GM12878 (cell line): ENCODE results near the gene GFOD2. TPM values are rescaled to one million over a fixed set of nuclear protein-coding genes. Genes with fewer than 3 reads are reported as not detected.

Experiments used
- BHLHE40 ChIP-seq, 2 experiments: fragments of 450-650 bp in 1 of 2; IDR thresholded peaks; 2 replicates each; pipeline ENCODE4 v1.6.1; 2011 to 2017; ENCODE audit warnings: low read depth in 2 of 2, borderline replicate concordance in 1 of 2, improper control_type of control experiment in 1 of 2, low read length in 1 of 2, mild to moderate bottlenecking in 1 of 2
- NFXL1 ChIP-seq: fragments of 450-650 bp; IDR thresholded peaks from 2 replicates; pipeline ENCODE4 v1.6.1; 2017; ENCODE audit warnings: antibody characterized with exemption, mild to moderate bottlenecking, borderline replicate concordance
- PAX5 ChIP-seq: IDR thresholded peaks from 2 replicates; pipeline ENCODE4 v1.6.1; 2011; ENCODE audit warnings: low read depth, low read length, borderline replicate concordance
- SMAD5 ChIP-seq: IDR thresholded peaks from 2 replicates; pipeline ENCODE4 v1.6.1; 2016; ENCODE audit warnings: antibody characterized with exemption, low read depth
- SP1 ChIP-seq: IDR thresholded peaks from one replicate; pipeline ENCODE4 v1.6.1; 2011; ENCODE audit warnings: low read depth, low read length
- STAT1 ChIP-seq: fragments of 450-650 bp; conservative IDR thresholded peaks from 2 replicates; pipeline ENCODE4 v1.6.1; 2014; ENCODE audit warnings: antibody characterized with exemption, mild to moderate bottlenecking
- ZNF24 ChIP-seq: fragments of 450-650 bp; IDR thresholded peaks from 2 replicates; pipeline ENCODE4 v1.6.1; 2017; ENCODE audit warnings: antibody characterized with exemption, mild to moderate bottlenecking
- ZNF622 ChIP-seq: fragments of 450-650 bp; IDR thresholded peaks from 2 replicates; pipeline ENCODE4 v1.6.1; 2017; ENCODE audit warnings: mild to moderate bottlenecking, inconsistent platforms
- ZNF687 ChIP-seq: fragments of 450-650 bp; IDR thresholded peaks from 2 replicates; pipeline ENCODE4 v1.6.1; 2017; ENCODE audit warnings: mild to moderate bottlenecking, moderate library complexity
- polyA plus RNA-seq, 11 experiments: library from polyadenylated mRNA; depleted of rRNA in 4 of 11; unstranded in 6 of 11; stranded (reverse) in 5 of 11; fragments of >200 nt; fragmentation: Nextera tagmentation in 4 of 11; fragmentation: Illumina TruSeq in 1 of 11; extraction: Ambion mirVana in 4 of 11; extraction: Trizol in 1 of 11; gene quantifications; 1 replicate in 1 of 11; 2 replicates in 10 of 11; pipeline versions ENCODE4 v1.2.1 to v1.2.3, GENCODE V29; 2011 to 2016; ENCODE audit warnings: inconsistent platforms in 2 of 11, missing spikeins in 2 of 11, low read depth in 1 of 11
- total RNA-seq, 4 experiments: library from RNA; depleted of rRNA in 3 of 4; stranded (reverse); fragments of >200 nt in 3 of 4; fragmentation: Illumina TruSeq in 1 of 4; extraction: Trizol in 1 of 4; gene quantifications; 2 replicates each; pipeline versions ENCODE4 v1.2.1 to v1.2.3, GENCODE V29; 2013 to 2021
- TF ChIP-seq, protein P1 (sequence below): fragments of 450-650 bp; IDR thresholded peaks from 2 replicates; pipeline ENCODE4 v1.6.1; 2017; ENCODE audit warnings: borderline replicate concordance

Gene GFOD2
- total and polyA plus RNA-seq, 10 of the 15 experiments (the other 5 are each of a cell fraction or from before 2014, with no cell fraction given) = 2.0 to 15.9 (median 12.0) TPM

- no peak for TF ChIP-seq ZNF687
- TF ChIP-seq STAT1 = no peak
- TF ChIP-seq ZNF24 = no peak
- TF ChIP-seq NFXL1 = no peak
- no peak for TF ChIP-seq BHLHE40 (IDR thresholded peaks at IDR 0.05; ENCODE audit: borderline replicate concordance in 1 of 2, low read depth in 2 of 2, low read length in 1 of 2)
- no peak for TF ChIP-seq PAX5
- TF ChIP-seq SMAD5 = no peak
- TF ChIP-seq ZNF622 = no peak
- TF ChIP-seq SP1 = no peak
- TF ChIP-seq, protein P1, sequence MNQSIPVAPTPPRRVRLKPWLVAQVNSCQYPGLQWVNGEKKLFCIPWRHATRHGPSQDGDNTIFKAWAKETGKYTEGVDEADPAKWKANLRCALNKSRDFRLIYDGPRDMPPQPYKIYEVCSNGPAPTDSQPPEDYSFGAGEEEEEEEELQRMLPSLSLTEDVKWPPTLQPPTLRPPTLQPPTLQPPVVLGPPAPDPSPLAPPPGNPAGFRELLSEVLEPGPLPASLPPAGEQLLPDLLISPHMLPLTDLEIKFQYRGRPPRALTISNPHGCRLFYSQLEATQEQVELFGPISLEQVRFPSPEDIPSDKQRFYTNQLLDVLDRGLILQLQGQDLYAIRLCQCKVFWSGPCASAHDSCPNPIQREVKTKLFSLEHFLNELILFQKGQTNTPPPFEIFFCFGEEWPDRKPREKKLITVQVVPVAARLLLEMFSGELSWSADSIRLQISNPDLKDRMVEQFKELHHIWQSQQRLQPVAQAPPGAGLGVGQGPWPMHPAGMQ = no peak
These were observed 17.7 kb upstream of the GFOD2 start (continued) for GRCh38 chr16:67736858-67737257.
